Coronary artery (tissue), 2 donors: ENCODE results near the gene SLC25A22.
A peak's percentile ranks its signal among the peaks of the same experiment; 100 is the strongest.

Source experiments
- DNase-seq: peaks from one replicate; pipeline ENCODE4 v3.0.0-alpha.2; 2017; ENCODE audit warnings: low spot score
- H3K27ac ChIP-seq, 2 donors: fragments of 200-600 bp; sonication (generic); one replicate each; pipeline ENCODE4 v1.5.1; 2016 to 2019
- H3K4me3 ChIP-seq: fragments of 200-600 bp; sonication (generic); 2 replicates; pipeline ENCODE4 v1.5.1; 2016; ENCODE audit warnings: mild to moderate bottlenecking, moderate library complexity
- CTCF ChIP-seq: fragments of 200-600 bp; sonication (generic); IDR thresholded peaks from one replicate; pipeline ENCODE4 v1.5.1; 2019; ENCODE audit warnings: antibody characterized with exemption

SLC25A22 gene

DNA sequence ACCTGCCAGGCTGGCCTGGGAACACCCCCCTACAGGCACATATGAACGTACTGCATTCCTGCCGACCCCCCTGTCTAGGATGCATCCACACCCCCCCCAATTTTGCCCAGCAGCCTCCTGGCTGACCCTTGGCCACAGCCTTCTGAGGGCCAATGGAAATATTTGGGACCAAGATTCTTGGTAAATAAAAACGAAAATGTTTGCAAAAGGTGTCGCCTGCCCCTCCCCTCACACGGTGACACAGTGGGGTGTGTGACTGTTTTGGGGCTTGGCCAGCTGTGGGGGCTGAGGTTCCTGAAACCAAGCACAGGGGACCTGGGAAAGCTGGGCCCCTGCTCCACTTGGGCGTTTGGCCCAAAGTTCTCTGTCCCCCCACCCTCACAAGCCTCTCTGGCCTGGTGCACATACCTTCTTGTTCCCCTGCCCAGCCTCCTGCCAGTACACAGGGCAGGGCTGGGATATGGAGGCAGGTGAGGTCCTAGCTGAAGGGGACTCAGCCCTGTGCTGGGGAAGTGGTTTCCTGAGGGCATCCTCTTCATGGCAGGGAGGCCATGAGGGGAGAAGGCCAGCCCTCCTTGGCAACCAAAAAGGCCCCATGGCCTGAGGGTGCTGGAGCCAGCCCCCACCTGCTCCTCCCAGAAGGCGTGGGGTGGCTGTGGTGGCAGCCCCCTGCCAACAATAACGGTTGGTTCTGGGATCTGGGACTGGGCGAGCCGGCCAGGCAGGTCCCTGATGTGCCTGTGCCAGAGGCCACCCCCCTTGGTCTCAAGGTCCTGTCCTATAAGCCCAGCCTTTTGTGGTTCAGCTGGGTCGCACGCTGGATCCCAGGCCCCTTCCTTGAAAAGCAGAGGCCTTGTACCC is 27.5 kb upstream of the SLC25A22 start:
- DNase-seq: no peak
- H3K27ac ChIP-seq: no peak overlapping the region
- no peak for TF ChIP-seq CTCF
- no peak overlapping the region for H3K4me3 ChIP-seq

DNA sequence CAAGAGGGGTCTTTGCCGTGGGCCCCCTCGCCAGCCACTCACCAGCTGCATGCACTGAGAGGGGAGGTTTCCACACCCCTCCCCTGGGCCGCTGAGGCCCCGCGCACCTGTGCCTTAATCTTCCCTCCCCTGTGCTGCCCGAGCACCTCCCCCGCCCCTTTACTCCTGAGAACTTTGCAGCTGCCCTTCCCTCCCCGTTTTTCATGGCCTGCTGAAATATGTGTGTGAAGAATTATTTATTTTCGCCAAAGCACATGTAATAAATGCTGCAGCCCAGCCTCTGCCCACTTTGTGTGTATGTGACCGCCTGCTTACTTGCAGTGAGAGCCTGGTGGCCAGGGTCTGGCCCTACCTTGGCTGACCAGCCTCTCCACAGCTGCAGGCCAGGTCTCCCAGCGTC is 26.9 kb upstream of the SLC25A22 start:
- no peak overlapping the region for H3K4me3 ChIP-seq
- no peak for TF ChIP-seq CTCF
- no peak overlapping the region for H3K27ac ChIP-seq
- DNase-seq: no peak

DNA sequence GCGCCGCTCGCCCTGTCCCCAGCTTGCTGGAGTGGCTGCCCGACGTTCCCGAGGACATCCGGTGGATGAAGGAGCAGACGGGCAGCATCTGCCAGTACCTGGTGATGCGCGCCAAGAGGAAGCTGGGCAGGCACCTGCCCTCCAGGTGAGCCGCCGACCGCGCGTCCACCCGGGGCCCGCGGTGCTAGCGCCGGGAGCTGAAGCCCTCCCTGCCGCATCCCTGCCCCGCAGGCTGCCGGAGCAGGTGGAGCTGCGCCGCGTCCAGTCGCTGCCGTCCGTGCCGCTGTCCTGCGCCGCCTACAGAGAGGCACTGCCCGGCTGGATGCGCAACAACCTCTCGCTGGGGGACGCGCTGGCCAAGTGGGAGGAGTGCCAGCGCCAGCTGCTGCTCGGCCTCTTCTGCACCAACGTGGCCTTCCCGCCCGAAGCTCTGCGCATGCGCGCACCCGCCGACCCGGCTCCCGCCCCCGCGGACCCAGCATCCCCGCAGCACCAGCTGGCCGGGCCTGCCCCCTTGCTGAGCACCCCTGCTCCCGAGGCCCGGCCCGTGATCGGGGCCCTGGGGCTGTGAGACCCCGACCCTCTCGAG is 26.3 kb upstream of the SLC25A22 start:
- no peak for TF ChIP-seq CTCF
- Histone ChIP-seq H3K4me3 (no peak overlapping the region), H3K27ac (no peak overlapping the region)
- DNase-seq: no peak

- Histone ChIP-seq H3K27ac (no peak overlapping the region), H3K4me3 (no peak overlapping the region)
- no peak for TF ChIP-seq CTCF
These were observed 25.6 kb upstream of the SLC25A22 start for GRCh38 chr11:823441-824291.

DNA sequence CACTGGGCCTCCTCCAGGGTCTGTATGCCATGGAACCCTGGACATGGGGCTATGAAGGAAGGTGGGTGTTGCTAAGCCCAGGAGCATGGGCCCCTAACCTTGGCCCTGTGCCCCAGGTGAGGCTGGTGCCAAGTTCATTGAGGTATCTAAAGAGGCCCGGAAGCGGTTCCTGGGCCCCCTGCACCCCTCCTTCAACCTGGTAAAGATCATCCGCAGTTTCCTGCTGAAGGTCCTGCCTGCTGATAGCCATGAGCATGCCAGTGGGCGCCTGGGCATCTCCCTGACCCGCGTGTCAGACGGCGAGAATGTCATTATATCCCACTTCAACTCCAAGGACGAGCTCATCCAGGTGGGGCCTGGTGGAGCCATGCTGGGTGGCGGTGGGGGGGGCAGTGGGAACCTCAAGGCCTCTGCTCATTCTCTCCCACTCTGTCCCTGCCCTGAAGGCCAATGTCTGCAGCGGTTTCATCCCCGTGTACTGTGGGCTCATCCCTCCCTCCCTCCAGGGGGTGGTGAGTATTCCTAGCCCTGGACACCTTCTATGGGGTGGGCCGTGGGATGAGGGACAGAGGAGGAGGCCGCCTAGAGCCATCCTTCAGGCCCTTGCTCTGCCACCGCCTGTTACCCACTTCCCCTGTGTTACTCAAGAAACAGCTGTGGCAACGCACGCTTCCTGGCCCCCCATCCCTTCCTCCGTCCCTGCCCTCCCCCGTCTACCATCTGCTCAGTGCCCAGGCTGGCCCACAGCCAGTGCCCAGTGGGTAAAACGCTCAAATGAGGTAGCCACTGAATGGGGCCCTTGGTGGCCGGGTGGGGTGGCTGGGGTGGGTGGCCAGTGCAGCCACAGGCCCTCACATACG is 23.7 kb upstream of the SLC25A22 start:
- Histone ChIP-seq H3K4me3 (peak overlapping the region; percentile 91), H3K27ac (peak overlapping the region; percentile 93 to 99)
- TF ChIP-seq CTCF: no peak
- no peak for DNase-seq

More at GRCh38 chr11:823441-824291, 25.6 kb upstream of the SLC25A22 start:
- no peak for DNase-seq
